Erythroblast (primary cell): ENCODE measurements around the gene ISCA1.

Experiments used
- DNase-seq, 2 experiments: peaks; one replicate each; lab custom pipeline; 2025; lab: John Stamatoyannopoulos, UW
- GATA1 ChIP-seq: IDR thresholded peaks from 2 replicates; pipeline ENCODE4 v1.6.1; 2011; ENCODE audit warnings: low read depth, mild to moderate bottlenecking, control low read depth, low read length, moderate library complexity
- POLR2A ChIP-seq: IDR thresholded peaks from 2 replicates; pipeline ENCODE4 v1.6.1; 2011; ENCODE audit warnings: mild to moderate bottlenecking, low read length

Gene ISCA1

DNA sequence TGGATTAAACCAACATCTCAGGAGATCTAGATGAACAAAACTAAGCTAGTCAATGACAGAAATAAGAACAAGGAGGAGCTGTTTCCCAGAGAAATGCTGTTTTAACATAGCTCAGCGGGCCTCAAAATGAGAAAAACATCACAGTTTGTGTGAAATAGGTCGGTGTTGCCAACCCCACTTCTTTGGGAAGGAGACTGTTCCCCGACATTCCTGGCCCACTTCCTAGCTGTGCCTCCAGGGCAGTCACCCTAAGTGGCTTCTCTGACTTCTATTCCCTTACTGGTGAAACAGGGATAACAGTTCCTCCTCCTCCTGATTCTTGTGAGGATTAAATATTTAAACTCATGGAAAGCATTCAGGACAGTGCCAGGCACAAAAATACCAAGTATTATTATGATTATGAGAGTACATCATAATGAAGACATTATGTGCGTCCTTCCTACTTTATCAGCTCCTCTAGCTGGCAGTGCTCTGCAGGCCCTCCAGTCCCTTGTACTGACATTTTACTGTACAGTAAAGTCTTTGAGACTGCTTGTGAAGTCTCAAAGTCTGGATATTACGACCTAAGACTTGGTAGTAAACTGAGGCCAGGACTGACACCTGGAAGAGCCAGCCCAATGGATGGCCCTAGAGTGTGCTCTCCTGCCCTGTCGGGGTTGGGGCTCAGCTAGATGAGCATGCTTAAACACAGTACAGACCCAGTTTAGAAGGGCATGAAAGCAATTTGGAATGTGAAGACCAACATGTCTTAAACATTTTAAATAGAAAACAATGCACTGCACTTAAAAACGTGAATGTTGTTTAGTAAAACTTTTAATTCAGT lies 7.3 kb downstream of the ISCA1 start:
- DNase-seq: no peak
- TF ChIP-seq GATA1 (no peak), POLR2A (no peak)

DNA sequence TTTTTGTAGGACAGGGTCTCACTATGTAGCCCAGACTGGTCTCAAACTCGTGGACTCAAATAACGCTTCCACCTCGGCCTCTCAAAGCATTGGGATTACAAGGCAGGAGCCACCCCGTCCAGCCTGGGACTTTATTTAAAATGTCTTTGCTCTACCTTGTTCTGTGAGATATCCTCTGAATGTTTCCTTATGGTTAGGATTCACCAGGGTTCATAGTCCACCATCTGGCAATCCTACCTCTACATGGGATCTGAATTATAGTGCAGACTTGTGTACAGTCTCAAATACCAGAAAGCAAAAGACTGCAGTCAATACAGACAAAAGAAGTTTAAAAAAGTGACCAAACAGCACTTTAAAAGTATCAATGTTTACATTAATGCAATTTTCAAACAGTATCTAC lies 10.1 kb downstream of the ISCA1 start:
- DNase-seq: no peak
- TF ChIP-seq POLR2A: no peak
- TF ChIP-seq GATA1: no peak

DNA sequence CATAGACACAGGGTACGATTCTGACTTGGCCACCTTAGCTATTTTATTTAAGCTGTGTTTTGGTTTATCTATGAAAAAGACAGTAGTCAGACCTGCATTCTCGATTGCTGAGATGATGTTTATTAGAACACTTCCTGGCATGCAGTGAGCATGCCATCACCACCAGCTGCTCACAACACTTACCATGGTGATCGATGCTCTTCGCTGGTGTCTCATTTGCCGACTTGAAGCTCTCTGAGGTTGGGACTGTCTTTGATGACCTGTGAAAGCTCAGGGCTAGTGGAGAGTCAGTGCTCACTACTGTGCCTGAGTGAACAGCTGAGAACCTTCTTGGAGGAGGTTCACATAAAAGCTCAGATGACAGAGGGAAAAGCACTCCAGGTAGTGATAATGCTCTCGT lies 18.5 kb downstream of the ISCA1 start:
- TF ChIP-seq POLR2A (no peak), GATA1 (no peak)
- DNase-seq: no peak

DNA sequence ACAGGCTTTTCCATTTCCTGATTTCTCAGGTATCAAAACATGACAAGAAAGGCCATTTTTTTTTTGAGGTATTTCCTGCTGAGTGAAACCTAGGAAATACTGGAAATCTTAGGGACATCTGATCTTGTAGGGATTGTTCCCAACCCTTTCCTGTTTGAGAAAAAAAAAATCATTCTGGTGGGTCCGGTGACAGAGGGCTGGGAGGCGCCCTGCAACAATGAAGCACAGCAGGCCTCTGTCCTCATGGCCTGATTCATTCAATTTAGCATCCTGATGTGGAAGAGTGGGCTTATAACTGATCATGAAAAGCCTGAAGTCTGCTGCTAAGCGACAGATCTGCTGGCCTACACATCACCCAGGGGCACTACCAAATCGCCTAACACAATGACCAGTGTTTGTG lies 19.8 kb downstream of the ISCA1 start:
- no peak for DNase-seq
- TF ChIP-seq GATA1 (no peak), POLR2A (no peak)

DNA sequence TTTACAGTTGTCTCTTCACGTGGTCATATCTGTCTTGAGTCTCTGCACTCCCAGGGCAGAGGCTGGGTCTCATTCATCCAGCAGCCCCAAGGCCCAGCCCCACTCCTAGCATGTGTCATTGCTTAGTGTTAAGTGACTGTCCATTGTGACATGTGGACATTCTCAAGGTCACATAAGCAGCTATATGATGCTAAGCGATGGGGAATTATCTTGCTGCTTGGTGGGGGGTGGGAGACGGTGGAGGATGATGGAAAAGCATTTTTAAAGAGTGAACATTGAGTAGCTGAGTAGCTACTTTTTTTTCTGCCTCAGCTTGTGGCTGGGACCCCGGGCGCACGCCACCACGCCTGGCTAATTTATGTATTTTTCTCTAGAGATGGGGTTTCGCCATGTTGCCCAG lies 22.8 kb downstream of the ISCA1 start, which contains the start of gene C9orf153:
Gene C9orf153, minus strand, starts transcription at position 101 of the 400 bp plus-strand sequence. CDS start 30,054 bp downstream, outside the sequence.
- no peak for TF ChIP-seq GATA1
- TF ChIP-seq POLR2A: no peak
- no peak for DNase-seq

DNA sequence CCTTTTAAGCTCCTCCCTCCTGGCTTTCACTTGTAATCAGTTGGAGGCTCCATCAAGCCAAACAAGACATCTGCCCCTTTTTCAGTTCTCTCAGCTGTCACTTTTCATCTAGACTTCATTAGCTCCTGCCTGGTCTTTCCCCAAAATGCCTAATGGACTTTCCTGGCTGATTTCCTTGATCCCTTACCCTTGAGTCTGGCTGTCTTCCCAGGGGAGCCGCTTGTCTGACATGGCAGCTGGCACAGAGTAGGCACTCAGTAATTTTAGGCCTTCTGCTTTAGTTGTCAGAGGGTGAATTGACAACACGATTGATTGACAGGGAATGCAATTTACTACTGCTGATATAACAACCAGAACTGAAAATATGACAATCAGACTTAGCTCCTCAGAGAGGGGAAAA lies 24.9 kb downstream of the ISCA1 start:
- DNase-seq: no peak
- TF ChIP-seq GATA1: no peak
- no peak for TF ChIP-seq POLR2A

DNA sequence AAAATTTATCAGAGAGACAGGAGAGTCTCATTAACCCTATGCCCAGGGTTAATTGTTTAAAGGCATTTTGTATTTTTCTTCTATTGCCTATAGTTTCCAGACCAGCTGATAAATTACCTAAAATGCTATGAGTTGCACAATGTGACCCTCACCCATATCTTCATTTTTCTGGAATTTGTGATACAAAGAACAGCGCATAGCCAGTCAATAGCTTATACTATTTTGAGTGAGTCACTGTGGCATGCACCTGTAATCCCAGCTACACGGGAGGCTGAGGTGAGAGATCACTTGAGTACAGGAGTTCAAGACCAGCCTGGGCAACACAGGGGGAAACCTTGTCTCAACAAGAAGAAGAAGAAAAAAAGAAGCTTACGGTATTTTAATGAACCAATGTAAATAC lies 25.7 kb downstream of the ISCA1 start:
- DNase-seq: no peak
- TF ChIP-seq GATA1 (no peak), POLR2A (no peak)

DNA sequence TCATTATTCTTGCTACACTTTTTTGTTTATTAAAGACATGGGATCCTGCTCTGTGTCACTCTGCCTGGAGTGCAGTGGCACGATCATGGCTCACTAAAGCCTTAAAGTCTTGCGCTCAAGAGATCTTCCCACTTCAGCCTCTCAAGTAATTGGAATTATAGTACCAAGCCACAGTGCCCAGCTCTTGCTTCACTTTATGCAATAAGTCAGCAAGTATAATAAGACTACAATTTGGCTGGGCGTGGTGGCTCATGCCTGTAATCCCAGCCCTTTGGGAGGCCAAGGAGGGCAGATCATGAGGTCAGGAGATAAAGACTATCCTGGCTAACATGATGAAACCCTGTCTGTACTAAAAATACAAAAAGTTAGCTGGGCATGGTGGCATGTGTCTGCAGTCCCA lies 28.8 kb downstream of the ISCA1 start:
- no peak for TF ChIP-seq POLR2A
- TF ChIP-seq GATA1: no peak
- peak; percentile 59 to 60 for DNase-seq

DNA sequence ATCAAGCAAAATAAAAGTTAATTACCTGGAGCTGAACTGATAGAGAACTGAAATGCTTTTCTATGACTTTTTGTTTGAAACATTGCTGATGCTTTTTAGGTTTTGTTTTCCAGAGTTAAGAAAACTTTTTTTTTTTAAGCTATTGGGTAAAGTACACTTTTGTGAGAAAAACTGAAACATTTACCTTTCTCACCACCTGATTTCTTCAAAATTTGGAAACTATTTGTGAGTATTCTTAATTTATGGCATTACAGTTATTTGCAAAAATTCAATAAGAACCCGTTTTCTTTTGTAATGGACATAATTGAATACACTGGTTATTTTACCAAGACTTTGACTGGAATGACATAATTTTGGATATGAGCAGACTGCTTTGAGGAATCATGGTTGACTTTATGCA lies 29.5 kb downstream of the ISCA1 start:
- TF ChIP-seq POLR2A (no peak), GATA1 (no peak)
- DNase-seq: no peak

DNA sequence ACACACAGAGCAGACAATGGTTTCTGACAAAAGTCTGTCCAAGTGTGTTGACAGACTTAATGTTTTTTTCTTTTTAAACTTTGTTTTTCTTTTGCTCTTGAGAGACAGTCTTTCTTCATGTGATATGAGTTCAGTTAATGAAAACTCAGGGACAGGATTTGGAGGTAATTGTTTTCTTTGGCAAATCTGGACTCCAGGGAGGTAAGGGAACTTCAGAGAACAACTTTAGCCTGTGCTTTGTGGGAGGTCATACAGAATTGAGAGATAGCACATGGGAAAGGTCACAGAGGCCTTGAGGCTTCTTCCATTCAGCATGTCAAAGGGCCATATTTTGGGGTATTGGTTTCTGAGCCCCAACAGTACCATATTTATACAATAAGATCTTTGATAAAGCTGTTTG lies 32.2 kb downstream of the ISCA1 start:
- DNase-seq: no peak
- TF ChIP-seq GATA1 (no peak), POLR2A (no peak)

DNA sequence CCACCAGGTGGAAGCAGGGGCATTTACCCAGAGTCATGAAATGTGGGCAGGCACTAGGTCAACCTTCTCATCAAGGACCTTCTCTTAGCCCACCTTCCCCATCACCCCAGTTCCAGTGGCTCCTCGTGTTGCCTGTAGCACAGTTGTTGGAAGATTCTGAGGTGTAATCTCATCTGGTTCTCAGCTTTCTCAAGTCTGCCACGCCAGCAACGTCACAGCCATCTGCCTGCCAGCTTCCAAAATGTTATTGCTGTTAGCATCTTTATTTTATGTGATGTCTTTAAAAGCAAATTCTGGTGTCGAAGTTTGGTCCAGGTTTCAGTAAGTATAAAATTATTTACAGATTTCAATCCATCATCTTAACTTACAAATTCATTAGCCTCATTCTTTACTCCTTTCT lies 33.6 kb downstream of the ISCA1 start:
- no peak for TF ChIP-seq POLR2A
- TF ChIP-seq GATA1: no peak
- DNase-seq: no peak

DNA sequence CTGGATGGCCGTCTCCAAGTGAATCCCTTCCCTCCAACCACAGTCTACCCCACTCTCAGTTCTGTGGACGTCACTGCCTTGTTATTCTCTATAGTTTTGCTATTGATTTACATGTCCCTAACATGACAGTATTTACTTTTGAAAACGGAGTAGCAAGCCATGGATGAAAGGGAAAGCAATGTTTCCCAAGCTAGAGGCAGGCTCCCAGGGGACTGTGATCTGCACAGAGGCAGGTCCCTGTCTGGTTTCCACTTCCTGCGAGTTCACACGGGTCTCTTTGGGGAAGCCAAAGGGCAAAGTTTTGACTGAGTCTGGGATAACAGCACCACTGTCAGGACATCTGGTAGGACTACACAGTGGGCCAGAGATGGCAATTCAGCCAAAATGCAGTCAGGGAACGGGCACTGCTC lies 35.6 kb downstream of the ISCA1 start:
- DNase-seq: peak; percentile 5

DNA sequence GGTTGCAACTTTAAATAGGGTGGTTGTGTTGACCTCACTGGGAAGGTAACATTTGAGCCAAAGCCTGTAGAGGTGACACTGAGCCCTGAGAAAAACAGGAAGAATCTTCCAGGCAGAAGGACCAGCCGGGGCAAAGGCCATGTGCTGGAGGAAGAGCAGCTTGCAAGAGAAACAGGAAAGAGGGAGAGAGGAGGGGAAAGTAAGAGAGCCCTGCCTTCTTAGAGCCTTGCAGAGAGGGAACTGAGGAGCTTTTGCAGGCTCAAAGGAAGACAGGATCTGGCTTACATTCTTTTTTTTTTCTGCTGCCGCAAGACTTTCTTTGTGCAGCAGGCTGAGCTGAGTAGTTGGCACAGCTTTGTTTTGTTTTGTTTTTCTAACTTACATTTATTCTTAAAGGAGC lies 40.3 kb downstream of the ISCA1 start:
- no peak for DNase-seq
- TF ChIP-seq POLR2A: no peak
- TF ChIP-seq GATA1: no peak

More for the DNA sequence above, 35.6 kb downstream of the ISCA1 start:
- TF ChIP-seq POLR2A (no peak), GATA1 (no peak)

DNA sequence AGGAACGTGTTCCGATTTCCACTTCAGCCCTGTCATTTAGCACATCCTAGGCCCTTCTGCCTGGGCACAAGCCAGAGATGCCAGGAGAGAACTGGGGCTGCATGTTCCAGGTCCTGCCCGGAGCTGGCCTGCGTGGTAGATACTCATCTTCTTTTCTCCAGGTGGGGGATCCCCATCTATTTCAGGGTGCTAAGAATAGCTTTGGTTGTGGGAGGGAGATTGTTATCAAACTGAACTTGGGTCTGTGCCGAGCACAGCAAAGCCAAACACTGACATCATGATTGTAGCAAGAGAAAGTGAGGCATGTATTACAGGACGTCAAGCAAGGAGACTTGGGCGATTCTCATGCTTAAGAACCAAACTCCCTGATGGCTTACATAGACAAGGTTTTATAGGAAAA lies 41.1 kb downstream of the ISCA1 start:
- TF ChIP-seq GATA1 (no peak), POLR2A (no peak)
- DNase-seq: no peak

DNA sequence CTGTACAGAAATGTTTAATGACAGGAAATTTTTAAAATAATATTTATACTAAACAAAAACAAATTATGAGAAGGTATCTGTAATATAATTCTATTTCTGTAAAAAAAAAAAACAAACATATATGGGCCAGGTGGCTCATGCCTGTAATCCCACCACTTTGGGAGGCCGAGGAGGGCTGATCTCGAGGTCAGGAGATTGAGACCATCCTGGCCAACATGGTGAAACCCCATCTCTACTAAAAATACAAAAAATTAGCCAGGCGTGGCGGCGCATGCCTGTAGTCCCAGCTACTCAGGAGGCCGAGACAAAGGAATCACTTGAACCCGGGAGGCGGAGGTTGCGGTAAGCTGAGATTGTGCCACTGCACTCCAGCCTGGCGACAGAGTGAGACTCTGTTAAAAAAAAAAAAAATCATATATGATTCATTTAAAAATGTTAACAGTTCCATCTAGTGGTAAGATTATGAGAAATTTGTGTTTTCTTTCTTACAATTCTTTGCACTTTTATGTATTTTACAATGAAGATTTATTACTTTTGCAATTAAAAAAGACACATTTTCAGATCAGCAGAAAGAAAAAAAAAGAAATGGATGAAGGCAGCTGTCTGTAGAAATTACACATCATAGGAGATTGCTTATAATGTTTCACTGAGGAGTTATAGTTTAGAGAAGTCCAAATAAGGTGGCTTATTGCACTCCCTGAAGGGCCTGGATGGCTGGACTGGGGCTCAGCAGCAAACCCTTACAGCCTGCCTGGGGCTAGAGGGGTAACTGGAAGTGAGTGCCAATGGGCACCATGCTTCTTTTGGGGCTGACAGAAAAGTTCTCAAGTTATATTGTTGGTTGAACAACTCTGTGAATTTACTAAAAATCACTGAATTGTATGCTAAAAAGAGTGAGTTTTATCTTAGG lies 43.2 kb downstream of the ISCA1 start:
- no peak for DNase-seq

More for the DNA sequence above, 43.2 kb downstream of the ISCA1 start:
- TF ChIP-seq GATA1 (no peak), POLR2A (no peak)
